HG03108 (cell line): Measurements from ENCODE around the gene BEX1.
"Not testable (repeated sequence)": the region's sequence is repeated elsewhere in the genome, so short reads cannot be mapped to it uniquely, and the experiment has no call there.

Experiments
- ATAC-seq: cut with Tn5 transposase; IDR thresholded peaks from one replicate; pipeline ENCODE4 v1.9.1; 2021; ENCODE audit warnings: moderate library complexity; ENCODE audit not compliant: unreplicated experiment

Gene BEX1

GRCh38 chrX:103063918-103064434 is at the start of gene BEX1:
Gene BEX1, minus strand, starts transcription at chrX:103064171. Its CDS starts 897 bp downstream, at chrX:103063274.
- ATAC-seq: no peak

- not testable (repeated sequence) for ATAC-seq
Measured at GRCh38 chrX:103109497-103109896, 45.5 kb upstream of the BEX1 start.

- no peak for ATAC-seq
Measured at GRCh38 chrX:103107836-103108235, 43.9 kb upstream of the BEX1 start.

GRCh38 chrX:103107227-103107737 is 43.3 kb upstream of the BEX1 start:
- ATAC-seq: not testable (repeated sequence)

GRCh38 chrX:103104370-103104769 is 40.4 kb upstream of the BEX1 start:
- ATAC-seq: not testable (repeated sequence)

GRCh38 chrX:103103866-103104265 is 39.9 kb upstream of the BEX1 start:
- not testable (repeated sequence) for ATAC-seq

- no peak for ATAC-seq
Measured at GRCh38 chrX:103101299-103102042, 37.5 kb upstream of the BEX1 start.

GRCh38 chrX:103100484-103100883 is 36.5 kb upstream of the BEX1 start:
- no peak for ATAC-seq

- ATAC-seq: no peak
Measured at GRCh38 chrX:103099691-103100090, 35.7 kb upstream of the BEX1 start.

- no peak for ATAC-seq
Measured at GRCh38 chrX:103098488-103098887, 34.5 kb upstream of the BEX1 start.

- no peak for ATAC-seq
Measured at GRCh38 chrX:103092942-103093341, 29.0 kb upstream of the BEX1 start, which contains the start of gene NXF3. Gene NXF3, minus strand, starts transcription at chrX:103093143. Its CDS starts 120 bp downstream, at chrX:103093023.

GRCh38 chrX:103081051-103081450 is 17.1 kb upstream of the BEX1 start:
- ATAC-seq: no peak

GRCh38 chrX:103073467-103073866 is 9.5 kb upstream of the BEX1 start:
- ATAC-seq: no peak

GRCh38 chrX:103066606-103067005 is 2.6 kb upstream of the BEX1 start:
- ATAC-seq: no peak

GRCh38 chrX:103063191-103063845 is 653 bp downstream of the BEX1 start:
- no peak for ATAC-seq

- ATAC-seq: no peak
Measured at GRCh38 chrX:103061486-103061885, 2.5 kb downstream of the BEX1 start.

GRCh38 chrX:103056902-103057301 is 7.1 kb downstream of the BEX1 start:
- no peak for ATAC-seq

GRCh38 chrX:103052625-103053024 is 11.3 kb downstream of the BEX1 start:
- ATAC-seq: no peak

GRCh38 chrX:103051260-103051789 is 12.6 kb downstream of the BEX1 start:
- no peak for ATAC-seq

GRCh38 chrX:103033371-103033770 is 30.6 kb downstream of the BEX1 start:
- not testable (repeated sequence) for ATAC-seq

GRCh38 chrX:103017542-103017941 is 46.4 kb downstream of the BEX1 start:
- ATAC-seq: no peak

GRCh38 chrX:103012945-103013344 is 51.0 kb downstream of the BEX1 start:
- no peak for ATAC-seq
